HEK293 (cell line): Measurements from ENCODE around the gene TMEM88.

Experiments used
- CTCF ChIA-PET: fragments of 350-600 bp; formaldehyde crosslinking; extraction: SDS; loops from one replicate; lab custom pipeline; 2021; ENCODE audit warnings: antibody characterized with exemption; lab: Yijun Ruan, JAX
- POLR2A ChIA-PET: fragments of 300-600 bp; formaldehyde crosslinking; extraction: SDS; loops from one replicate; lab custom pipeline; 2020; ENCODE audit warnings: antibody characterized with exemption, inconsistent platforms; lab: Yijun Ruan, JAX
- H3K27ac ChIP-seq: fragments of 200-500 bp; sonication (Bioruptor generic); 2 replicates; pipeline ENCODE4 v1.5.1; 2014; ENCODE audit warnings: low read depth, low read length, control low read depth, inconsistent platforms; ENCODE audit errors: extremely low read depth
- H3K36me3 ChIP-seq, 2 experiments: fragments of 200-500 bp in 1 of 2; sonication (Bioruptor generic) in 1 of 2; 1 replicate in 1 of 2; 2 replicates in 1 of 2; pipeline ENCODE4 v1.5.1; 2014 to 2017; ENCODE audit warnings: inconsistent platforms in 2 of 2, low read length in 2 of 2; ENCODE audit not compliant: control insufficient read depth in 2 of 2, insufficient read depth in 1 of 2
- H3K4me1 ChIP-seq: fragments of 200-500 bp; sonication (Bioruptor generic); 2 replicates; pipeline ENCODE4 v1.5.1; 2014; ENCODE audit warnings: mild to moderate bottlenecking, low read length, inconsistent platforms; ENCODE audit not compliant: control insufficient read depth, insufficient read depth
- H3K4me3 ChIP-seq: 2 replicates; pipeline ENCODE4 v1.5.1; 2011; ENCODE audit warnings: low read depth, mild to moderate bottlenecking, control low read depth, low read length, moderate library complexity
- H3K9me3 ChIP-seq: fragments of 200-500 bp; sonication (Bioruptor generic); 2 replicates; pipeline ENCODE4 v1.5.1; 2014; ENCODE audit warnings: low read depth, low read length, inconsistent platforms; ENCODE audit not compliant: control insufficient read depth, insufficient read depth
- ATF2 ChIP-seq: fragments of 450-650 bp; formaldehyde crosslinking; IDR thresholded peaks from 2 replicates; pipeline ENCODE4 v1.5.1; 2016; ENCODE audit warnings: missing biosample characterization, missing genetic modification characterization, low read depth
- BCL11A ChIP-seq: fragments of 450-650 bp; formaldehyde crosslinking; IDR thresholded peaks from 2 replicates; pipeline ENCODE4 v1.5.1; 2016; ENCODE audit warnings: low read depth, missing biosample characterization, missing genetic modification characterization
- GLI2 ChIP-seq: fragments of 450-650 bp; formaldehyde crosslinking; IDR thresholded peaks from 2 replicates; pipeline ENCODE4; 2017; ENCODE audit warnings: missing biosample characterization, missing genetic modification characterization, low read depth, borderline replicate concordance
- GLI4 ChIP-seq: fragments of 450-650 bp; formaldehyde crosslinking; IDR thresholded peaks from 2 replicates; pipeline ENCODE4 v1.5.1; 2016; ENCODE audit warnings: missing biosample characterization, missing genetic modification characterization
- IKZF3 ChIP-seq: fragments of 450-650 bp; IDR thresholded peaks from 2 replicates; pipeline ENCODE4 v1.5.0; 2018; ENCODE audit warnings: missing biosample characterization, mild to moderate bottlenecking, missing genetic modification characterization, moderate library complexity
- KLF16 ChIP-seq: fragments of 450-650 bp; formaldehyde crosslinking; IDR thresholded peaks from 2 replicates; pipeline ENCODE4 v1.5.1; 2017; ENCODE audit warnings: missing biosample characterization, missing genetic modification characterization
- PRDM1 ChIP-seq: fragments of 450-650 bp; formaldehyde crosslinking; IDR thresholded peaks from 2 replicates; pipeline ENCODE4; 2016; ENCODE audit warnings: missing biosample characterization, missing genetic modification characterization
- SCRT2 ChIP-seq: fragments of 450-650 bp; formaldehyde crosslinking; IDR thresholded peaks from 2 replicates; pipeline ENCODE4 v1.5.1; 2016; ENCODE audit warnings: missing biosample characterization, missing genetic modification characterization
- WT1 ChIP-seq: fragments of 450-650 bp; formaldehyde crosslinking; IDR thresholded peaks from 2 replicates; pipeline ENCODE4 v1.5.1; 2016; ENCODE audit warnings: missing biosample characterization, missing genetic modification characterization
- YY2 ChIP-seq: fragments of 450-650 bp; formaldehyde crosslinking; IDR thresholded peaks from 2 replicates; pipeline ENCODE4 v1.5.1; 2016; ENCODE audit warnings: missing biosample characterization, missing genetic modification characterization
- ZBTB44 ChIP-seq: fragments of 450-650 bp; IDR thresholded peaks from 2 replicates; pipeline ENCODE4 v1.5.1; 2018; ENCODE audit warnings: missing biosample characterization, mild to moderate bottlenecking, missing genetic modification characterization
- ZFP41 ChIP-seq: fragments of 450-650 bp; formaldehyde crosslinking; IDR thresholded peaks from 2 replicates; pipeline ENCODE4 v1.5.1; 2016; ENCODE audit warnings: missing biosample characterization, missing genetic modification characterization, borderline replicate concordance
- ZNF121 ChIP-seq: fragments of 450-650 bp; formaldehyde crosslinking; IDR thresholded peaks from 2 replicates; pipeline ENCODE4 v1.5.1; 2016; ENCODE audit warnings: missing biosample characterization, missing genetic modification characterization
- ZNF18 ChIP-seq: fragments of 450-650 bp; formaldehyde crosslinking; IDR thresholded peaks from 2 replicates; pipeline ENCODE4 v1.5.1; 2016; ENCODE audit warnings: missing biosample characterization, missing genetic modification characterization
- ZNF223 ChIP-seq: fragments of 450-650 bp; formaldehyde crosslinking; IDR thresholded peaks from 2 replicates; pipeline ENCODE4 v1.5.1; 2016; ENCODE audit warnings: missing biosample characterization, missing genetic modification characterization
- ZNF266 ChIP-seq: fragments of 450-650 bp; formaldehyde crosslinking; IDR thresholded peaks from 2 replicates; pipeline ENCODE4 v1.5.1; 2016; ENCODE audit warnings: missing biosample characterization, missing genetic modification characterization, low read depth
- ZNF37A ChIP-seq: fragments of 450-650 bp; IDR thresholded peaks from 2 replicates; pipeline ENCODE4 v1.5.1; 2018; ENCODE audit warnings: missing biosample characterization, missing genetic modification characterization
- ZNF391 ChIP-seq: fragments of 450-650 bp; formaldehyde crosslinking; IDR thresholded peaks from 2 replicates; pipeline ENCODE4 v1.5.1; 2016; ENCODE audit warnings: low read depth, missing biosample characterization, missing genetic modification characterization, borderline replicate concordance
- ZNF423 ChIP-seq: fragments of 450-650 bp; formaldehyde crosslinking; IDR thresholded peaks from 2 replicates; pipeline ENCODE4 v1.5.1; 2016; ENCODE audit warnings: missing biosample characterization, missing genetic modification characterization
- ZNF48 ChIP-seq: fragments of 450-650 bp; formaldehyde crosslinking; IDR thresholded peaks from 2 replicates; pipeline ENCODE4 v1.5.1; 2016; ENCODE audit warnings: missing biosample characterization, missing genetic modification characterization
- ZNF544 ChIP-seq: fragments of 450-650 bp; formaldehyde crosslinking; IDR thresholded peaks from 2 replicates; pipeline ENCODE4 v1.5.0; 2017; ENCODE audit warnings: missing biosample characterization, missing genetic modification characterization
- ZNF561 ChIP-seq: fragments of 450-650 bp; IDR thresholded peaks from 2 replicates; pipeline ENCODE4 v1.5.1; 2018; ENCODE audit warnings: missing biosample characterization, missing genetic modification characterization, borderline replicate concordance
- ZNF624 ChIP-seq: fragments of 450-650 bp; formaldehyde crosslinking; IDR thresholded peaks from 2 replicates; pipeline ENCODE4 v1.5.1; 2017; ENCODE audit warnings: missing biosample characterization, missing genetic modification characterization
- ZXDB ChIP-seq: fragments of 450-650 bp; formaldehyde crosslinking; IDR thresholded peaks from 2 replicates; pipeline ENCODE4 v1.5.1; 2016; ENCODE audit warnings: missing biosample characterization, missing genetic modification characterization
- TF ChIP-seq, protein P1 (sequence below): fragments of 450-650 bp; formaldehyde crosslinking; IDR thresholded peaks from 2 replicates; pipeline ENCODE4 v1.5.1; 2017; ENCODE audit warnings: missing biosample characterization, missing genetic modification characterization
- TF ChIP-seq, protein P2 (sequence below): fragments of 450-650 bp; formaldehyde crosslinking; IDR thresholded peaks from 2 replicates; pipeline ENCODE4 v1.5.1; 2016; ENCODE audit warnings: missing biosample characterization, missing genetic modification characterization

Gene TMEM88

GRCh38 chr17:7897773-7898172 is 42.9 kb downstream of the TMEM88 start (continued):
- TF ChIP-seq ZNF223 (no peak), ZNF423 (no peak), ZNF544 (no peak), ZNF121 (tag by site-specific recombination) (no peak), ZNF391 (tag by site-specific recombination) (no peak), WT1 (tag by site-specific recombination) (no peak), ATF2 (tag by site-specific recombination) (no peak), ZBTB44 (0 out of 2 replicates have a peak, but pooled peaks have one; percentile 22), BCL11A (tag by site-specific recombination) (no peak)

GRCh38 chr17:7903154-7904103 is 48.6 kb downstream of the TMEM88 start:
- peaks cover 58 to 99% of the 10 kb centered on the region in 2 experiments for H3K36me3 ChIP-seq
- CTCF ChIA-PET: interaction anchor here (0.6 to 4.0 kb wide), 5 partner anchors 10 to 154 kb away, joined by 3 to 16 read pairs (median 5); no protein-coding TSS in a partner anchor
- TF ChIP-seq BCL11A (tag by site-specific recombination) (no peak), ZNF18 (tag by site-specific recombination) (0 out of 2 replicates have a peak, but pooled peaks have one; percentile 49), GLI2 (no peak), ATF2 (tag by site-specific recombination) (no peak), ZFP41 (tag by site-specific recombination) (no peak), SCRT2 (tag by site-specific recombination) (peak; percentile 48; the same call in 1 of the 2 replicates), YY2 (tag by site-specific recombination) (no peak), ZNF266 (tag by site-specific recombination) (no peak), GLI4 (tag by site-specific recombination) (no peak), ZNF48 (tag by site-specific recombination) (no peak), KLF16 (tag by site-specific recombination) (no peak), ZNF391 (tag by site-specific recombination) (no peak), PRDM1 (tag by site-specific recombination) (0 out of 2 replicates have a peak, but pooled peaks have one; percentile 28), ZNF37A (tag by site-specific recombination) (no peak), ZNF561 (peak; percentile 99), ZXDB (tag by site-specific recombination) (no peak), ZNF624 (no peak), IKZF3 (tag by site-specific recombination) (0 out of 2 replicates have a peak, but pooled peaks have one; percentile 38)
- TF ChIP-seq, protein P1, sequence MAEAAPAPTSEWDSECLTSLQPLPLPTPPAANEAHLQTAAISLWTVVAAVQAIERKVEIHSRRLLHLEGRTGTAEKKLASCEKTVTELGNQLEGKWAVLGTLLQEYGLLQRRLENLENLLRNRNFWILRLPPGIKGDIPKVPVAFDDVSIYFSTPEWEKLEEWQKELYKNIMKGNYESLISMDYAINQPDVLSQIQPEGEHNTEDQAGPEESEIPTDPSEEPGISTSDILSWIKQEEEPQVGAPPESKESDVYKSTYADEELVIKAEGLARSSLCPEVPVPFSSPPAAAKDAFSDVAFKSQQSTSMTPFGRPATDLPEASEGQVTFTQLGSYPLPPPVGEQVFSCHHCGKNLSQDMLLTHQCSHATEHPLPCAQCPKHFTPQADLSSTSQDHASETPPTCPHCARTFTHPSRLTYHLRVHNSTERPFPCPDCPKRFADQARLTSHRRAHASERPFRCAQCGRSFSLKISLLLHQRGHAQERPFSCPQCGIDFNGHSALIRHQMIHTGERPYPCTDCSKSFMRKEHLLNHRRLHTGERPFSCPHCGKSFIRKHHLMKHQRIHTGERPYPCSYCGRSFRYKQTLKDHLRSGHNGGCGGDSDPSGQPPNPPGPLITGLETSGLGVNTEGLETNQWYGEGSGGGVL: no peak
- TF ChIP-seq, protein P2, sequence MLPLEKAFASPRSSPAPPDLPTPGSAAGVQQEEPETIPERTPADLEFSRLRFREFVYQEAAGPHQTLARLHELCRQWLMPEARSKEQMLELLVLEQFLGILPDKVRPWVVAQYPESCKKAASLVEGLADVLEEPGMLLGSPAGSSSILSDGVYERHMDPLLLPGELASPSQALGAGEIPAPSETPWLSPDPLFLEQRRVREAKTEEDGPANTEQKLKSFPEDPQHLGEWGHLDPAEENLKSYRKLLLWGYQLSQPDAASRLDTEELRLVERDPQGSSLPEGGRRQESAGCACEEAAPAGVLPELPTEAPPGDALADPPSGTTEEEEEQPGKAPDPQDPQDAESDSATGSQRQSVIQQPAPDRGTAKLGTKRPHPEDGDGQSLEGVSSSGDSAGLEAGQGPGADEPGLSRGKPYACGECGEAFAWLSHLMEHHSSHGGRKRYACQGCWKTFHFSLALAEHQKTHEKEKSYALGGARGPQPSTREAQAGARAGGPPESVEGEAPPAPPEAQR: no peak

More at GRCh38 chr17:7903154-7904103, 48.6 kb downstream of the TMEM88 start:
- Histone ChIP-seq H3K27ac (peak overlapping the region; percentile 60), H3K4me3 (no peak overlapping the region), H3K4me1 (peaks cover 10% of the 10 kb centered on the region; the same call in 1 of the 2 replicates), H3K9me3 (no peaks in the 10 kb centered on the region)
- POLR2A ChIA-PET: interaction anchor here (0.8 to 1.1 kb wide), 2 partner anchors 9 to 12 kb away, joined by 3 to 7 read pairs; partner anchors contain the start of gene RNF227
